Activated CD8-positive, alpha-beta memory T cell treated with anti-CD3 and anti-CD28 coated beads for 48 hours (primary cell): Measurements from ENCODE around the gene ATP10A.

Source experiments
- DNase-seq, 3 experiments: peaks; one replicate each; pipeline ENCODE4 v3.0.0-alpha.2; 2020; ENCODE audit warnings: low read depth in 2 of 3, low spot score in 2 of 3

The ATP10A gene

GRCh38 chr15:25742776-25743547 is 120.2 kb downstream of the ATP10A start:
- DNase-seq = no peak

- DNase-seq = no peak
Observed at GRCh38 chr15:25742041-25742730, 120.9 kb downstream of the ATP10A start.

- DNase-seq = no peak
Observed at GRCh38 chr15:25741256-25741580, 121.9 kb downstream of the ATP10A start.

- DNase-seq = no peak
Observed at GRCh38 chr15:25740383-25741255, 122.5 kb downstream of the ATP10A start.

- no peak for DNase-seq
Observed at GRCh38 chr15:25739687-25740121, 123.4 kb downstream of the ATP10A start.

DNA sequence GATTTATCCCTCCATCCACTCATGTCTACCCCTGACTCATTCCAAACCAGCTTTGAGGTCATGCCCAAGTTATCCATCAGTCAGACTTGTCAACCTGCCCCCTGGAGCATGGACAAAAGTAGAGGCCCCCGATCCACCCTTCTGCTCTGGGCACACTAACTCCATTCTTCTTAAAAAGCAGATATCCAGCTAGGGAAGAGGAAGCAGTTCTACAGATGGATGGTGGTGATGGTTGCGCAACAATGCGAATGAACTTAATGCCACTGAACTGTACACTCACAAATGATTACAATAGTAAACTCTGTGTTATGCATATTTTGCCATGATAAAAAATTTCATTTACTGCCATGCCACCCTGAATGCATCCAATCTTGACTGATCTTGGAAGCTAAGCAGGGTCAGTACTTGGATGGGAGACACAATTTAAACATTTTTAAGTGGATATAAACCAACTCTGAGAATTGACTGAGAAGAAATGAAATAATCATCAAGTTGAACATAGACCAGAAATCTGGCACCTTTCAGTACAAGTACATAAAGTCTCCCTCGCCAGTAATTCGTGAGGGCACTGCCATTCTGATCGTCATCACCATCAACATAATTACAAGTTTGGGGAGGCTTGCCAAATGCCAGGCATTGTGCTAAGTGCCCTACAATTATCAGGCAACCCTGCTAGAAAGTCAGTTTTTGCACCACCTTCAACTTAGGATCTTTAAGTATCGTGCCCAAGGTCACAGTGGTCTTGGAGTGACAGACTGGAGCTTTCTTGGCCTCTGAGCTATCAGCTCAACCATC is 124.8 kb downstream of the ATP10A start:
- DNase-seq = no peak

DNA sequence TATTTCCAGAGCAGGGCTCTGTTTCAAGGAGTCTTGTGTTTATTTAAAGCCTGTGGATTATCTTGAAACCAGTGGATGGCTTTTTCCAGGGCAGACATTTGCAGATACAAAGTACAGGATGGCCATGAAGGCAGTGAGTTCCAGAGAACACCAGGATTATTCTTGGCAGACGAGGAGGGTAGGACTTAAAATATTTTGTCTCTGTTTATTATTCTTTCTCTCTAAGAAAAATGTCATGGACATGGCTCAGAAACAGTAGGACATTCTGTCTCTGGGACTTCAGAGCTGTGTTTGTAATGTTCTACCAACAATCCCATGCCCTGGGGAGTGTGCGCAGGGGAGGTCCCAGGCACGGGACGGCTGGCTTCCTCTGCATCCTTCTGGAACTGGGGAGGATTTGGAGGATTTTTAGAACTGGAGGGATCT is 125.9 kb downstream of the ATP10A start:
- no peak for DNase-seq

DNA sequence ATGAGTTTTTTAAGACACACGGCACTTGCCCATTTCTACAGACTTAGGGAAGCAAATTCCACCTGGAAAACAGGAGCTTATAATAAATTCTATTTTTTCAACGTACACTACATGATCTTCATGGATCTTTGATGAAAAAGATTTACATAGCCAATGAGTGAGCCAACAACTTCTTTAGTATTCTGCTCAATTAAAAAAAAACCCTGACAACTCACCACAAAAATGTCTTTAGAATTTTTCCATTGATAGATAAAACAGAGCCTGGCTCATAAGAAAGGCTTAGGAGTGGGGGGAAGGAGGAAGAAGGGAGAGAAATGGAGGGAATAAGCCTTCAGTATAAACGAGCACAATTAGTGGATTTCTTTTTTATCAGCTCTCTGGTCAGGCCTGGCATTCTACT is 126.7 kb downstream of the ATP10A start:
- no peak for DNase-seq

GRCh38 chr15:25735550-25736384 is 127.4 kb downstream of the ATP10A start:
- DNase-seq = no peak

DNA sequence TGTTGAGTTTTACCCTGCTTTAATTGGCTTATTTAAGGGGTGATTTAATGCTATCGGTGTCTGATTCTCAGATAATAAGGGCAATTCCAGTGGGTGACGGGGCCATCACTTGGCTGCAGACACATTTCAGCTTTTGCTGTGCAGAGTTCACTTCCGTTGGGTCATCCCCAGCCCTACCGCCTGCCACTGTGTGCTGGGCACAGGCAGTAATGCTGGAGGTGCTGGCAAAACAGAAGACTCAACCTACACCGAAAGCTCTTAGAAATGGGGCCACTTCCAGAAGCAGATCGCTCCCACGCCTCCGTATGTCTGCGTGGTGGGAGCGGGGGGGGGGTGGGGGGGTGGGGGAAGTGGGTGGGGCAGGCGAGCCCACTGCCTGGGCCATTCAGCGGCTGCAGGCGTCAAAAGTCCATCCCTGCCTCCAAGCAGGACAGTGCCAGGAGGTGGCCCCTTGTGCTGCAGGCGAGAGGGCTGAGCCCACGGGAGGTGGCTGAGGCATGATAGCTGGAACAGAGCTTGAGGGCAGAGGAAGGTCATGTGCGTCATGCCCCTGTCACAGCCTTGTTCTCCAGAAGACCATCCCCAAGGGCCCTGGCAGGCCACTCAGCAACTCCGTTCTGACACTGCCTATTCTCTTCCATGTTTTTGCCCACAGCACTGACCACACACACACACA is 128.3 kb downstream of the ATP10A start:
- DNase-seq = no peak

GRCh38 chr15:25733856-25734679 is 129.1 kb downstream of the ATP10A start:
- DNase-seq = no peak

DNA sequence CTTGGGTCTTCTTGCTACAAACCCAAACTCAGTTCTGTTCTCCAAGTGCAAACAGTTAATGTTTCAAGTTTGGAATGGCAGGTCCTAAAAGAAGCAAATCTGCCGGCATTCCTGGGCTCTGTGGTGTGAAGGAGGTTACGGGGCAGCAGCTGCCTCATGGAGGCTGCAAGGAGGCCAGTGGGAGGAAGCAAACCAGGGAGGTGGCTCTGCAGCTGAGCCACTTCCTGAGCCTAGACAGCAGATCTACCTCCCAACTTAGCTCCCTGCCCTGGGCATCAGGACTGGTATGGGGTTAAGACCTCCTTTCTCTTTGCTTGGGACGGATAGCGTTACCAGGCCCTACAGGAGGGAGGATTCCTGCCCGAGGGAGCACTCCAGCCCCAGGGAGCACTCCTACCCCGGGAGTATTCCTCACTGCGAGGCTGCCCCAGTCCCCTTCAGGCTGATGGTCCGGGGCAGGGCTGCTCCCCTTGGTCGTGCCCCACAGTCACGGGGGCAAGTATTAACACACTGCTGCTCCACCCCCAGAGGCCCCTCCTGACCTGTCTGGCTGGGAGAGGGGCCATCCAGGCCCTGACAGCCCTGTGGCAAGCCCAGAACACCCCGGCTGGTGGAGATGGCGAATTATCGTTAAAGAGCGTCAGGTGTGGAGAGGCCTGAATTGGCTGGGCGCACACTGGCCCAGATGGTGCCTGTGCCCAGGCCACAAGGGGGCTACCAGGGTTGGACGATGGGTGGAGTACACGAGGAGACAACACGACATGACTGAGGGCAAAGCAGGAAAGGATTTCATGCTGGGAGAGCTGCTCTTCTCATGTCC is 129.9 kb downstream of the ATP10A start:
- no peak for DNase-seq

DNA sequence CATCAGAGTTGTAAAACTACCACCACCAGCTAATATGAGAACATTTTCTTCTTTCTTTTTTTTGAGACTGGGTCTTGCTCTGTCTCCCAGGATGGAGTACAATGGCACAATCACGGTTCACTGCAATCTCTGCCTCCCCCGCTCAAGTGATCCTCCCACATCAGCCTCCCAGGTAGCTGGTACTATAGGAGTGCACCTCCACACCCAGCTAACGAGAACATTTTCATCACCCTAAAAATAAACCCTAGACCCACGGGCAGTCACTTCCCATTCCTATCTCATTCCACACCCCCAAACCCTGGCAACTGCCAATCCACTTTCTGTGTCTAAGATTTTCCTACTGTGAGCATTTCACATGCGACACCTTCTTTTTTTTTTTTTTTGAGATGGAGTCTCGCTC is 130.9 kb downstream of the ATP10A start:
- DNase-seq = no peak

- DNase-seq = no peak
Observed at GRCh38 chr15:25731411-25731810, 131.7 kb downstream of the ATP10A start.

DNA sequence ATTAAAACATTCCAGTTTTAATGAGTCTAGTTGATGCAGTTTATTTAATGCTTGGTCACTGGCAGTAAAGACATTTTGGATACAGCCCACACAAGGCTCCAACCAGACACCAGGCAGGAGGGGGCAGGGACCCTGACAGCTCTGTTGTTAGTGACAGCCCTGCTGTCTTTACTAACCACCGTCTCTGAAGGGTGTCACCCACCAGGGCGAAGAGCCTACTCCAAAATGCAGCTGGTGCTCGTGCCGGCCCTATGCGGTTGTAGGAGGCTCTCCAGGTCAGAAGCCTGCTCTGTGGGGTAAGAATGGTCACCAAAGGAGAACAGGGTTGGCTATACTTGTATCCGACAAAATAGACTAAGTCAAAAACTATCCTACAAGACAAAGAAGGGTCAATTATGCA is 132.2 kb downstream of the ATP10A start:
- DNase-seq = no peak

GRCh38 chr15:25728816-25729215 is 134.3 kb downstream of the ATP10A start:
- no peak for DNase-seq

GRCh38 chr15:25727867-25728600 is 135.1 kb downstream of the ATP10A start:
- DNase-seq = no peak
